BLaER1 (cell line): ENCODE measurements around the gene FUT3.

Experiments used
- H3K27ac ChIP-seq: shearing (Covaris generic); formaldehyde crosslinking; 2 replicates; pipeline ENCODE4 v1.8.1; 2022
- H3K27me3 ChIP-seq: shearing (Covaris generic); formaldehyde crosslinking; 2 replicates; pipeline ENCODE4 v1.8.1; 2022
- H3K36me3 ChIP-seq: shearing (Covaris generic); formaldehyde crosslinking; 2 replicates; pipeline ENCODE4 v1.8.1; 2022
- H3K4me1 ChIP-seq: shearing (Covaris generic); formaldehyde crosslinking; 2 replicates; pipeline ENCODE4 v1.8.1; 2022
- H3K4me2 ChIP-seq: shearing (Covaris generic); formaldehyde crosslinking; 2 replicates; pipeline ENCODE4 v1.8.1; 2022
- H3K4me3 ChIP-seq: shearing (Covaris generic); formaldehyde crosslinking; 2 replicates; pipeline ENCODE4 v1.8.1; 2022
- H3K9ac ChIP-seq: shearing (Covaris generic); formaldehyde crosslinking; 2 replicates; pipeline ENCODE4 v1.8.1; 2022
- H3K9me3 ChIP-seq: shearing (Covaris generic); formaldehyde crosslinking; 2 replicates; pipeline ENCODE4 v1.8.1; 2022
- H4K20me1 ChIP-seq: shearing (Covaris generic); formaldehyde crosslinking; 2 replicates; pipeline ENCODE4 v1.8.1; 2022
- Cebpa-rat ChIP-seq: shearing (Covaris generic); IDR thresholded peaks from 2 replicates; pipeline ENCODE4 v1.8.1; 2022

The FUT3 gene

DNA sequence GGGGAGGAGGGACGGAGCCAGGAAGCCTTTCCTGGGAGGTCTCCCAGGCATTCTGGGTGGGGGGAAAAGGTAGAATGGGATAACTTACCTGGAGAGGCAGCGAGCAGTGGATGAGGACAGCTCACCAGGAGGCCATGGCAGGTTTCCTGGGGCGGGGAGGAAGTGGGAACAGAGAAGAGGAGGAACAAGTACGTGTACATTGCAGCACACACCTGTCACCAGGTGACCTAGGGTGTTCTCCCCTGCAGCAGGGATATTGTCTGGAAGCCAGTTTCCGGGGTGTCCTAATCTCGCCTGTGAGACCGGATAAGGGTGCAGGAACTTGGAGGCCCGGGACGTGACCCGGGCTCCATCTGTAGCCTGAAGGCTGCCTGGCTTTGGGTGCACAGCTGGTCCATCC lies at the start of gene FUT3:
FUT3 (minus strand) TSS at position 148 of the 400 bp plus-strand sequence.
- Histone ChIP-seq H3K9me3 (no peaks in the 10 kb centered on the region), H3K27ac (no peak within 1 kb of the TSS), H3K4me1 (peaks cover 12% of the 10 kb centered on the region), H3K4me3 (no peak within 1 kb of the TSS), H3K9ac (no peak within 1 kb of the TSS), H3K27me3 (no peaks in the 10 kb centered on the region), H3K4me2 (peak within 1 kb of the TSS; percentile 54), H4K20me1 (no peaks in the 10 kb centered on the region), H3K36me3 (no peaks in the 10 kb centered on the region)
- TF ChIP-seq Cebpa-rat, result no peak

GRCh38 chr19:5900976-5901375 lies 49.7 kb upstream of the FUT3 start:
- Histone ChIP-seq H3K27ac (no peak overlapping the region), H3K27me3 (no peaks in the 10 kb centered on the region), H3K4me3 (no peak overlapping the region), H3K4me1 (peaks cover 42% of the 10 kb centered on the region), H3K9ac (peak overlapping the region; percentile 27; the same call in 1 of the 2 replicates), H3K4me2 (0 out of 2 replicates have a peak overlapping the region, but pooled peaks have one; percentile 94), H3K9me3 (no peaks in the 10 kb centered on the region), H3K36me3 (peaks cover 50% of the 10 kb centered on the region), H4K20me1 (peaks cover 67% of the 10 kb centered on the region)
- no peak for TF ChIP-seq Cebpa-rat

DNA sequence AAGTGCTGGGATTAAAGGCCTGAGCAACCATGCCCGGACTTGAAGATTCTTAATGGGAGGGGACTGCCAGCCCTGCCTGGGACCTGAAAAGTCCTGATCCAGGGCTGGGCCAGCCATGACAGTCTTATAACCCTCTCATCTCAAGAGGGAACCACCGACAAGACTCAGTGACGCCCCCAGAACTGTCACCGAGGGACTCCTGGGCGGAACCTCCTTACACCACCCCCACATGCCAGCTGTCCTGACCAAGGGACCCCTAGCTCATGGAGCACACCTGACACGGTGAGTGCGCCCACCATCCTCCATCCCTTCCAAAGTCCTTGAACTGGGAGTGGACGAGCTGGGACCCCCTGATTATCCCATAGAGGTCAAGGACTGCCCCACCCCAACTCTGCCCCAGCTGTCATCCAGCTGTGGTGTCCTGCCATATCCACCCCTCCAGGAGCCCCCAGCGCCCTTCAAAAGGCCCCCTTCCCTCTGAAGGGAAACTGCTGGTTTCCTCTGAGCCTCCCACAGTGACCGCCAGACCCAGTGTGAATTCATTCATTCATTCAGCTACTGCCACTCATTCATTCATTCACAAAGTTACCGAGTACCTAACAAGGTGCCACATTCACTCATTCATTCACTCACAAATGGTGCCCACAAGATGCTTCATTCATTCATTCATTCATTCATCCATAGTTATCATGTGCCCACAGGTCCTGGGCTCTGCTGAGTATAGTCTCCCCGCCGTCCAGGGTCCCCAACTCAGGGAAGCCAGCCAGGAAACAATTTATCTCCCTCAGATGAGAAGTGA lies 48.7 kb upstream of the FUT3 start:
- no peak overlapping the region for H3K4me3 ChIP-seq
- no peak overlapping the region for H3K9ac ChIP-seq
- H3K4me2 ChIP-seq, result no peak overlapping the region
- H3K4me1 ChIP-seq, result peaks cover 31% of the 10 kb centered on the region
- H3K9me3 ChIP-seq, result no peaks in the 10 kb centered on the region
- peaks cover 76% of the 10 kb centered on the region for H4K20me1 ChIP-seq
- no peaks in the 10 kb centered on the region for H3K27me3 ChIP-seq
- no peak overlapping the region for H3K27ac ChIP-seq
- TF ChIP-seq Cebpa-rat, result no peak
- peaks cover 61% of the 10 kb centered on the region for H3K36me3 ChIP-seq

DNA sequence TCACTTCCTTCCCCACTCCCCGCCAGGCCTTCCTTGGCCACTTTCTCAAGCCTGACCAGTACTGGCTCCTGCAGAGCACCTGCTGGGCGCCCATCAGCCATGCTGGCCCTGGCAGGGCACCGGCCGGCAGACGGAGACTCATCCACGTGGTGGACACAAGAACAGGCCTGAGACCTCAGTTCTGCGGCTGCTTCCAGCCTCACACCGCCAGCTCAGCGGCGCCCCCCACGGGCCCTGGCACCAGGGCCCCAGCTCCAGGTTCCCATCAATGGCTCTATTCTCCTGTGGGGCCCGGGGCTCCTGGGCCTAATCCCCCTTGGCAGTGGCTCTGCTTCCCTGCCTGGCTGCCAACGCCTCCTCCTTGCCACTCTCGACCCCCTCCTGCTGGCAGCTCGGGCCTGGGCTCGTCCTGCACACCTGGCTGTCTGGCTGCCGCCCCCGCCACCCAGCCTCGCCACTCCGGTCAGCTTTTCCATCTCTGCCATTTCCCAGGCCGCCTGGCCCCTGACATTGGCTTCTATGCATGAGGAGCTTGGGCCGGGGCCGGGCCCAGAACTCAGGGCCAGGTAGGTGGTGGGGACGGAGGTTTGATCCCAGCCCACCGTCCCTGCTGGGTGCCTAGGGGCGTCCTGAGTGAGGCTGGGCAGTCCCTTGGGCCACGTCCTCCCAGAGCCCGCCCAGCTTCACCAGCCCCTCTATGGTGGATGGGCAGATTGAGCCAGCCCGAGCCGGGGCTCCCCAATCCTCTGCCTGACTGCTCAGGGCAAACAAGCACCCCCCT lies 46.1 kb upstream of the FUT3 start:
- 0 out of 2 replicates have a peak overlapping the region, but pooled peaks have one; percentile 53 for H3K9ac ChIP-seq

DNA sequence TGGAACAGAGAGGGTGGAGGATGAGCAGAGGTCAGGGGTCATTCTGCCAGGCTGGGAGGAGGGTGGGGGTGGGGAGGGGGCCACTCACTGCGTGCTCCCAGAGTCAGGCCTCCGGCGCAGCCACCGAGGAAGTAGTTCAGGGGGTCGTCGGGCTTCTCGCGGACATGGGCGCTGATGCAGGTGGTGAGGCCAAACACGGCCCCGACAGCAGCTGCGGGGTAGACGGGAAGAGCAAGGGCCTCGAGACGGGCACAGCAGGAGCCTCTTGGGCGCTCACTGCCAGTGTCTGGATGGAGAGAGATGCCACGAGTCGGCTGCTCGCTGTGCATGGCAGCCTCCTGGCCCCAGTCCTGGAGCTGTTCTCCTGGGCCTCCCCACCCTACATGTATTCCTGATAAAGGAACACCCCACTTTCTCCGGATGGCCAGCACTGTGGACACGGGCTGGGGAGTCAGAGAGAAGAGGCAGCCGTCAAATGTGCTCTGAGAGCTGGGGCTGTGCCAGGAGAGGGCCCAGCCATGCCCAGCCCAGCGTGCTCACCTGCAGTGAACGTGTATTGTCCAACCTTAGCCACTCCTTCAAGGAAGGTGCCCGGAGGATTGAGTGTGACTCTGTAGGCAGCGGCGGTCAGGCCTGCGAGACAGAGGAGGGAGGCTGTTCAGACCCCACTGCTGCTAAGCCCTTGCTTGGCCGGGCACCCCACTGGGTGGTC lies 45.3 kb upstream of the FUT3 start:
- Histone ChIP-seq H3K4me2 (no peak overlapping the region), H3K9ac (no peak overlapping the region), H3K27ac (no peak overlapping the region), H3K27me3 (no peaks in the 10 kb centered on the region), H3K9me3 (no peaks in the 10 kb centered on the region), H3K36me3 (peaks cover 75% of the 10 kb centered on the region), H3K4me3 (no peak overlapping the region), H4K20me1 (peaks cover 94% of the 10 kb centered on the region), H3K4me1 (peaks cover 27% of the 10 kb centered on the region)
- no peak for TF ChIP-seq Cebpa-rat

More for the DNA sequence above, 46.1 kb upstream of the FUT3 start:
- TF ChIP-seq Cebpa-rat, result no peak
- Histone ChIP-seq H3K9me3 (no peaks in the 10 kb centered on the region), H3K4me3 (no peak overlapping the region), H3K27me3 (no peaks in the 10 kb centered on the region), H3K4me2 (no peak overlapping the region), H3K36me3 (peaks cover 80% of the 10 kb centered on the region), H3K4me1 (peaks cover 28% of the 10 kb centered on the region), H3K27ac (no peak overlapping the region), H4K20me1 (peaks cover 91% of the 10 kb centered on the region)

- Histone ChIP-seq H3K4me2 (no peak overlapping the region), H3K27me3 (no peaks in the 10 kb centered on the region), H4K20me1 (peaks cover 90% of the 10 kb centered on the region), H3K27ac (no peak overlapping the region), H3K4me3 (no peak overlapping the region), H3K4me1 (peaks cover 30% of the 10 kb centered on the region), H3K36me3 (peaks cover 69% of the 10 kb centered on the region), H3K9ac (no peak overlapping the region), H3K9me3 (no peaks in the 10 kb centered on the region)
- TF ChIP-seq Cebpa-rat, result no peak
These were observed 44.6 kb upstream of the FUT3 start for GRCh38 chr19:5895890-5896289.

GRCh38 chr19:5895409-5895808 lies 44.2 kb upstream of the FUT3 start:
- Histone ChIP-seq H3K9me3 (no peaks in the 10 kb centered on the region), H3K27ac (no peak overlapping the region), H3K4me1 (peaks cover 35% of the 10 kb centered on the region), H3K4me3 (no peak overlapping the region), H3K4me2 (no peak overlapping the region), H3K9ac (no peak overlapping the region), H4K20me1 (peaks cover 85% of the 10 kb centered on the region), H3K36me3 (peaks cover 64% of the 10 kb centered on the region), H3K27me3 (no peaks in the 10 kb centered on the region)
- TF ChIP-seq Cebpa-rat, result no peak

GRCh38 chr19:5894704-5895349 lies 43.6 kb upstream of the FUT3 start:
- no peak for TF ChIP-seq Cebpa-rat
- Histone ChIP-seq H3K4me2 (no peak overlapping the region), H3K4me1 (peaks cover 38% of the 10 kb centered on the region), H3K9me3 (no peaks in the 10 kb centered on the region), H3K27ac (no peak overlapping the region), H4K20me1 (peaks cover 79% of the 10 kb centered on the region), H3K36me3 (peaks cover 58% of the 10 kb centered on the region), H3K27me3 (no peaks in the 10 kb centered on the region), H3K4me3 (no peak overlapping the region), H3K9ac (no peak overlapping the region)
